HG03439 (cell line): ENCODE data around the gene SATB2.

Experiments used
- ATAC-seq: cut with Tn5 transposase; IDR thresholded peaks from one replicate; pipeline ENCODE4 v1.9.1; 2021; ENCODE audit warnings: mild to moderate bottlenecking, moderate library complexity; ENCODE audit not compliant: unreplicated experiment

The SATB2 gene

DNA sequence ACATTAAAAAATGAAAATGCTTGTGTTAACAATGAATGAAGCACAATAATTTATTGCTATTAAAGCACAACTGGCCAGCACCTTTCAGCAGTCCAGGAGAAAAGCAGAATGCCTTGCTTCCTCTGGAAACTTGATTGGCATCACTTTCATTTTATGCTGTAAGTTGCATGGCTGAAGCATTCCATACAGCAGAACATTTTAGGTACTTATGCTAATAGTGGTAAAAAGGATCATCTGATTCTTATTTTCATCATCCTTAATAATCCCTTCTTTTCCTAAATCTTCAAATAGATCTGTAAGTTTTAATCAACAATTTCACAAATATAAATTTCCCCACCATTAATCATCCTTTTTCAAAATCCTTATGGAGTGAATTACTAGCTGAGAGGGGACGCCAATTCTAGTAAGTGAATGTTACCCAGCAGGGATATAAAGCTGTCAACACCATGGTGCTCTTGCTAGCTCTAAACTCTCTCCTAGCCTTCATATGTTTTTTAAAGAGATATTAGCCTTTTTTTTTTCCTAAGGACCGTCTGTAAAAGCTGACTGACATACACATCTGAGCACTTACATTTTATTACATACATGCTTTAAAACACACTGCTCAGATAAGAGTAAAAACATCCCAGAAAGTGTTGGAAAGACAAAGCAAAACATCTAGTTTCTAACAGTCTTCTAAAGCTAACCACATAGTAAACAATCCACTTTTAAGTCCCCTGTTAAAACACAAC lies 5.3 kb downstream of the SATB2 start:
- no peak for ATAC-seq

GRCh38 chr2:199449956-199450355 lies 7.8 kb downstream of the SATB2 start:
- no peak for ATAC-seq

DNA sequence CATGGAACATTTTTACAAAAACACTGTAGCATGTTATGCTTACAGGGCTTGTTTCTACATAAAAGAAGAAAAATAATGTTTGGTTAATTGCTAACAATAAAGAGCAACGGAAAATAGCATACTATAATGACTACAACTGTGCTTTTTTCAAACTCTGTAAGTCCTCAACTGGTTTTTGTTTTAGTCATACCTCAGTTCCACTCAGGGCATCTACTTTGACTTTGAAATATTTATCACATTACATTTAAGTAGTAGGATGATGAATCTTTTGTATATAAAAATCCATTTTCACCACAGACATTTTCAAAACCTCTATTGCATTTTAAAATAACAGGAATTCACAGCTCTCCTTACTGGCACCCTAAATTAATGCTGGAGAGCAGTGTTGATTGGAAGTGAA lies 8.3 kb downstream of the SATB2 start:
- no peak for ATAC-seq

- ATAC-seq, result no peak
Measured at GRCh38 chr2:199446996-199447576, 10.7 kb downstream of the SATB2 start.

- ATAC-seq, result no peak
Measured at GRCh38 chr2:199444749-199445148, 13.0 kb downstream of the SATB2 start.

GRCh38 chr2:199443589-199444130 lies 14.1 kb downstream of the SATB2 start:
- ATAC-seq, result no peak

DNA sequence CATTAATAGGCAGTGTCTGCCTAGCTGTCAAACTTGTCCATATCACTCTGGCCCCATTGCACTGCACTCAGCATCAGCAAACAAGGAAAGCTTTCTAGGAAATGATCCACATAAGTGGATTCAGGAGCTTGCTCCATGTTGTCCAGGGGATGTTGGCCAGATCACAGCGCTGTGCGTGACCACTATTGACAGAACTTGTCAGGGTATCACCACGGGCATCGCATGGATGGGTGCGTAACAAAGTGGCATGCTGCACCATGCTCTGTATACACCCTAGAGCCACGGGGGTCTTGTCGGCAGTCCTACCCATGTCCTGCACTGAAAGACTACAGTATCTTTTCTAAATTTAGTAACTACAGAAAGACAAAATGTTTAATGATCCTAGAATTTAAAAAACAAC lies 15.6 kb downstream of the SATB2 start:
- no peak for ATAC-seq

- ATAC-seq, result no peak
Measured at GRCh38 chr2:199441759-199442158, 16.0 kb downstream of the SATB2 start.

DNA sequence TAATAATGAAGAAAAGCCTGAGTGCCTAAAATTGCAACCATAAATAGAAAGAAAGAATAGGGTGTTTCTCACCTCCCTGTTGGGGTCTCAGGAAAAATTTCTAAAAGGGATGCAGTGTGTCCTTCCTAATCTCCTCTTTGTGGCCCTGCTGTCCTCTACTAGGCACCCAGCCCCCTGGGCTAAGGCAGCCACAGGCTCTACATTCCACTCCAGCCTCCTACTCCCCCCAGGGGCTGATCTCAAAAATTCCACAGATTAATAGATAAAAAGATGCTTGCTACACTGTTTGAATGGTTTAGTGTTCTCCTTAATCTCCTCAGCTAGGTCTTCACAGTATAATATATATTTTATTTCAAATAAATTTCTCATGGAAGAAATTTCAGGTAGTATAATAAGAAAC lies 17.6 kb downstream of the SATB2 start:
- no peak for ATAC-seq

DNA sequence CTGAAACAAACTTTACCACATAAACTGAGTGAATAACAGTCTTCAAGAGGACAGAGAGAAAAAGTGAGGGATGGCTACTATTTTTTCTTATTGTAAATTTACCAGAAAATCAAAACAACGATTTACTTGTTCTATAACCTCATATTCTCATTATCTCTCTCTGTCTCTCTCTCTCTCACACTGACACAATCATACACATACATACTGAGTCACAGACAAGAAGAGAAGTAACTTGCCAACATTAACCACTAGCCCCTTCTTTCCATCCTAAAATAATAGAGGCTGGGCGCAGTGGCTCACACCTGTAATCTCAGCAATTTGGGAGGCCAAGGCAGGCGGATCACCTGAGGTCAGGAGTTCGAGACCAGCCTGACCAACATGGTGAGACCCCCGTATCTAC lies 18.2 kb downstream of the SATB2 start:
- ATAC-seq, result no peak

DNA sequence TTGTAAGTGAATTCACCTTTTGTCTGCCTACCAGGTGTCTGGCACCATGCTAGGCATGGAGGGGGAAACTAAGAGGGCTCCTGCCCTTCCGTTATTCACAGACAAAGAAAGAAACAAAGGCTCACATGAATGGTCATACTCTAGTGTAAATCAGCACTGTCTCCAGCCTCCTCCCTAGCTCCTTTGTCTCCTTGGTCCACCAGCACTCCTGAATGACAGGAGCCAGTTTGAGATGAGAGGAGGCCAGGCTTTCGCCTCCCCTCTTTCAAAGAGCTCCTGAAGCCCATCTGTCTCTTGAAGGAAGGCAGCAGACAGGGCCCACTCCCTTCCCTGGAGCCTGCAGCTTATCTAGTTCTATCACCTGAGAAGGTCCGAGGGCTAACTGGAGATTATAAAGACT lies 18.7 kb downstream of the SATB2 start:
- no peak for ATAC-seq

GRCh38 chr2:199434555-199434954 lies 23.2 kb downstream of the SATB2 start:
- ATAC-seq, result no peak

DNA sequence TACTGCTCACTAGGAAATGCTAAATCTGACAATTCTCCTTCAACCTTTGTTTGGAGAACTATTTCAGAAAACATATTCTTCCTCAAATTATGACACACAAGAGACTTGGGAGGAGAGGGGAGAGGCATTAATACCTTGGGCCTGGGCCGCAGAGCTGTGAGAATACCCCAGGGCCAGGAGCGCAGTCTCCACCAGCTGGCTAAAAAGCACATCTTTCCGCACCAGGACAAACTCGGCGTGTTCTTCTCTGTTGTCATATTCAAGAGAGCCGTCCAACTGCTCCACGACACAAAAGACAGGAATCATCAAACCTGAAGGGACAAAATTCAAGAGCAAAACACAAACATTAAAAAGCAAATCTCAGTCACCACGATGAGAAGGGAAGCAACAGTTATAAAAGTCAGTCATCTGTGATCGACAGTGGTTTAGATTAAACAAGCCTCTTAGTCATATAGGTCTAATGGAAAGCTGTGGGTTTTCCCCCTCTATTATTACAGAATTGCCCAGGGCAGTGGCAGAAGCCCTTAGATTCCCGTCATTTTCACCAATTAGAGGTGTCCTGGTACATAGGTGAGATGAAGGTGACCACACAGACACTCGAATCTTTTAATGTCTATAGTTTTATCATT lies 24.4 kb downstream of the SATB2 start:
- ATAC-seq, result no peak

- ATAC-seq, result no peak
Measured at GRCh38 chr2:199431746-199432213, 26.0 kb downstream of the SATB2 start.

DNA sequence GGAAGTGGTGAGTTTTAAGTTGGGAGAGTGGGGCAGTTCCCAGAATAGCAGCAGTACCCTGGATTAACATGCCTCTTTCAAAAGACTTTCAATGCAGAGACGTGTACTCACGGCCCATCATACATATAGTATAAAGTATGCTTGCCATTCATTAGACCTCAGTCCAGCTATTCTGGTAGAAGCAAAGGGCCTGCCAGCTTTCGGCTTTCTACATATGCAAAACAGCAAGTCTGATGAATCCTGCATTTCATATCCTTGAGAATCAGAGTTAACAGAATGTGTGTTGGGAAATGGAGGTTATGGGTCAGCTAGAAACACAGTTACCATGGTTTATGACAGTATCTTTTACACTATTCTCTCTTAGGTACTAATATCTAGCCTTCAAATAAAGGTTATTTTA lies 27.5 kb downstream of the SATB2 start:
- no peak for ATAC-seq

- no peak for ATAC-seq
Measured at GRCh38 chr2:199428291-199428690, 29.4 kb downstream of the SATB2 start.

DNA sequence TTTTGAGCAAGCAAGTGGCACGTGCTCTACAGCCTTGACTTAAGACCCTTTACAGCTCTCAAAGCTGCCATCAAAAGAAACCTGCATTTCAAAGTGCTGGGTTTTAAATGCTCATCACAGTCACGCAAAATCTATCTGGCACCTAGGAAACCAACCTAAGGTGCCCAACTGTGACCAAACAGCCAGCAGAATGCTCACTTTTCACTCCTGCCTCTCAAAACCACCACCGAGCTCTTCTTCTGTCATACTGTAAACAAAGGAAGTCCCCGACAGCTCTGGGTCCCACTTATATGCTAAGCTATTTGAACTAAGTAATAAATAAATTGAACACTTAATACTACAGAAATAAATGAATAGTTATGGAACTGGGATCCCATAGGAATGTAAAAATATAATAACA lies 33.6 kb downstream of the SATB2 start:
- no peak for ATAC-seq

- no peak for ATAC-seq
Measured at GRCh38 chr2:199419428-199419827, 38.3 kb downstream of the SATB2 start.

GRCh38 chr2:199414465-199414864 lies 43.3 kb downstream of the SATB2 start:
- no peak for ATAC-seq

DNA sequence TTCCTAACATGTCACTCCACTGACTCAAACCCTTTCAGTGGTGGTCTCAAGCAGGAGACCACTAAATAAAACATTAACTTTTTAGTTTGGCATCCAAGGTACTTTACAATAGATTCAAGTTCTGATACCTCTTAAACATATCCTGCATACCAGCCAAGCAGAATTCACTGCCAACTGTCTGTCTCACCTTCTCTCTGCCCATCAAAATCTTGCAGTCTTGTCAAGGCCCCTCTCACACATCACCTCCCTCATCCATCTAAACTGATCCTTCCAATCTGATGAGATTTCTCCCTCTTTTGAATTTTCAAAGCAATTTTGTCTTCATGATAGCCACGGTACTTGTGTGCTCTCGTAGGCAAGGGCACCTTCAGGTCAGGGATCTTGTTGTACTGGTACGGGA lies 43.7 kb downstream of the SATB2 start:
- ATAC-seq, result no peak

DNA sequence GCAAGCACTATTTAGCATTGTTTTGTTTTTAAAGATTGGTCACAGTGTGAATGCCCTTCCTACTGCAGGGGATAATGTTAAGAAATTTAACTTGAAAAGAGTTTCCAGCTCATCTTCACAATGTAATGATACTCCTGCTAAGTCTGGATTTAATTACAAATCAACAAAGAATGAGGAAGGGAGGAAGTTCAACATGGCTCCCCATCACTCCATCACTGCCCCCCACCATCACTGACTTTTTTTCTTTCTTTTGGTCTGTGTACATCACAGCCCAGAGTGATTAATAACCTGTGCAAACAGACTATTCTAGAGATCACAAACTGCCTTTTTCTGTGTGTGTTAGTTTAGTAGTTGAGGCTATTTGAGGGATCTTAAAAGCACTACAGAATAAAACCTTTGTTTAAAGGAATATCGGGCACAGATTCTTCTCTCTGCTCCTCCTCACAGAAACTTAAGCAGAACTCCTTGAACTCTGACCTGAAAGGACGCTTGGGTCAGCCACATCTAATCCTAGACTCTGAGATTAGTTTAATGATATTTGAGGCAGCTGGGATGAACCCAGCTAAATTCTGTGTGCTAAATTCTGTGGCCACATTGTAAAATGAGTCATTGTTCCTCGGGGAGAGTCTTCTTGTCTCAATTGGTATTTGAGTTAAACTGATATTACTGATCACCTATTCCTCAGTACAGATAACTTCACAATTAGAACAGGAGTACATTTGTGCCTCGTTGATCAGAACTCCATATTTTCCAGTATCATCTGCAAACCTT lies 47.8 kb downstream of the SATB2 start:
- ATAC-seq, result no peak
